HG02759 (cell line): ENCODE data around the gene COL3A1.

Experiments used
- ATAC-seq: cut with Tn5 transposase; IDR thresholded peaks from one replicate; pipeline ENCODE4 v1.9.1; 2021; ENCODE audit warnings: mild to moderate bottlenecking, moderate library complexity; ENCODE audit not compliant: unreplicated experiment

The COL3A1 gene

GRCh38 chr2:188975497-188976102 lies 1.4 kb downstream of the COL3A1 start:
- ATAC-seq: no peak

GRCh38 chr2:188976545-188977268 lies 2.5 kb downstream of the COL3A1 start:
- no peak for ATAC-seq

GRCh38 chr2:188977317-188977716 lies 3.1 kb downstream of the COL3A1 start:
- ATAC-seq: no peak

- peak; percentile 90 for ATAC-seq
Measured at GRCh38 chr2:188978291-188979081, 4.3 kb downstream of the COL3A1 start.

- peak; percentile 16 for ATAC-seq
Measured at GRCh38 chr2:188979187-188980114, 5.3 kb downstream of the COL3A1 start.

- ATAC-seq: no peak
Measured at GRCh38 chr2:188983427-188984064, 9.4 kb downstream of the COL3A1 start.

- ATAC-seq: no peak
Measured at GRCh38 chr2:188984065-188984491, 9.9 kb downstream of the COL3A1 start.

- ATAC-seq: no peak
Measured at GRCh38 chr2:188984680-188985079, 10.5 kb downstream of the COL3A1 start.

GRCh38 chr2:188986839-188987238 lies 12.7 kb downstream of the COL3A1 start:
- ATAC-seq: no peak

- no peak for ATAC-seq
Measured at GRCh38 chr2:188993247-188993646, 19.1 kb downstream of the COL3A1 start.

GRCh38 chr2:188997263-188997662 lies 23.1 kb downstream of the COL3A1 start:
- no peak for ATAC-seq

- ATAC-seq: no peak
Measured at GRCh38 chr2:189000221-189000620, 26.0 kb downstream of the COL3A1 start.

GRCh38 chr2:189002079-189002478 lies 27.9 kb downstream of the COL3A1 start:
- no peak for ATAC-seq

- no peak for ATAC-seq
Measured at GRCh38 chr2:189008555-189009262, 34.5 kb downstream of the COL3A1 start.

- ATAC-seq: no peak
Measured at GRCh38 chr2:189010536-189010935, 36.4 kb downstream of the COL3A1 start.

- ATAC-seq: no peak
Measured at GRCh38 chr2:189012351-189012750, 38.2 kb downstream of the COL3A1 start.

GRCh38 chr2:189013031-189013430 lies 38.9 kb downstream of the COL3A1 start:
- ATAC-seq: no peak

GRCh38 chr2:189013671-189014448 lies 39.7 kb downstream of the COL3A1 start:
- no peak for ATAC-seq
